ENCODE results near the gene MCF2L.
"Not testable (repeated sequence)": the region's sequence is repeated elsewhere in the genome, so short reads cannot be mapped to it uniquely, and the experiment has no call there.

The MCF2L gene

GRCh38 chr13:113051641-113052040, 82.6 kb downstream of the MCF2L start:
- DNase-seq = no peak

- DNase-seq = no peak
Observed at GRCh38 chr13:113052206-113052605, 83.2 kb downstream of the MCF2L start.

- no peak for DNase-seq
Observed at GRCh38 chr13:113052971-113053370, 84.0 kb downstream of the MCF2L start.

GRCh38 chr13:113053376-113053775, 84.4 kb downstream of the MCF2L start:
- DNase-seq = no peak

GRCh38 chr13:113053801-113054604, 85.0 kb downstream of the MCF2L start:
- DNase-seq = no peak

- no peak for DNase-seq
Observed at GRCh38 chr13:113057084-113057483, 88.1 kb downstream of the MCF2L start.

- DNase-seq = not testable (repeated sequence)
Observed at GRCh38 chr13:113057559-113057958, 88.5 kb downstream of the MCF2L start.

GRCh38 chr13:113058129-113058987, 89.3 kb downstream of the MCF2L start:
- no peak for DNase-seq

GRCh38 chr13:113058988-113059850, 90.2 kb downstream of the MCF2L start:
- DNase-seq = no peak

- no peak for DNase-seq
Observed at GRCh38 chr13:113059891-113060290, 90.9 kb downstream of the MCF2L start.

GRCh38 chr13:113060557-113061270, 91.7 kb downstream of the MCF2L start:
- no peak for DNase-seq

GRCh38 chr13:113061271-113061625, 92.2 kb downstream of the MCF2L start:
- no peak for DNase-seq

- DNase-seq = no peak
Observed at GRCh38 chr13:113061796-113062425, 92.9 kb downstream of the MCF2L start.

GRCh38 chr13:113062691-113063090, 93.7 kb downstream of the MCF2L start:
- no peak for DNase-seq

- DNase-seq = no peak
Observed at GRCh38 chr13:113063091-113063491, 94.1 kb downstream of the MCF2L start.

- DNase-seq = no peak
Observed at GRCh38 chr13:113064000-113064533, 95.1 kb downstream of the MCF2L start.

GRCh38 chr13:113064534-113065405, 95.8 kb downstream of the MCF2L start:
- no peak for DNase-seq

- no peak for DNase-seq
Observed at GRCh38 chr13:113065406-113066141, 96.6 kb downstream of the MCF2L start.

GRCh38 chr13:113066142-113066455, 97.1 kb downstream of the MCF2L start:
- no peak for DNase-seq

GRCh38 chr13:113066746-113067145, 97.7 kb downstream of the MCF2L start:
- DNase-seq = no peak

All from T-helper 9 cell (primary cell).